GM06990 (cell line): Measurements from ENCODE around the gene METRN.

Source experiments
- DNase-seq: peaks from one replicate; pipeline ENCODE4 v3.0.0-alpha.2; 2011; ENCODE audit not compliant: insufficient read length; ENCODE audit errors: extremely low read depth
- H3K27me3 ChIP-seq: replicated peaks from 2 replicates; pipeline ENCODE4 v1.6.0; 2011; ENCODE audit warnings: low read length; ENCODE audit not compliant: control insufficient read depth, insufficient read depth
- H3K36me3 ChIP-seq: 2 replicates; pipeline ENCODE4 v1.5.1; 2011; ENCODE audit warnings: low read length; ENCODE audit not compliant: control insufficient read depth, insufficient read depth
- H3K4me3 ChIP-seq: replicated peaks from 2 replicates; pipeline ENCODE4 v1.5.1; 2011; ENCODE audit warnings: low read depth, mild to moderate bottlenecking, control low read depth, low read length
- CTCF ChIP-seq: IDR thresholded peaks from 2 replicates; pipeline ENCODE4 v1.5.1; 2011; ENCODE audit warnings: low read length, control low read depth, mild to moderate bottlenecking, inconsistent platforms; ENCODE audit not compliant: insufficient read depth, poor library complexity, severe bottlenecking

The METRN gene

GRCh38 chr16:730666-731509, 16.0 kb downstream of the METRN start:
- H3K27me3 ChIP-seq, result no peaks in the 10 kb centered on the region
- TF ChIP-seq CTCF, result no peak
- peaks cover 23% of the 10 kb centered on the region for H3K36me3 ChIP-seq
- H3K4me3 ChIP-seq, result no peak overlapping the region
- peak; percentile 10 for DNase-seq

- peaks cover 26% of the 10 kb centered on the region for H3K36me3 ChIP-seq
Observed at GRCh38 chr16:732332-732731, 17.4 kb downstream of the METRN start.

GRCh38 chr16:732936-733335, 18.0 kb downstream of the METRN start:
- Histone ChIP-seq H3K27me3 (no peaks in the 10 kb centered on the region), H3K36me3 (peaks cover 26% of the 10 kb centered on the region), H3K4me3 (no peak overlapping the region)
- TF ChIP-seq CTCF, result no peak
- DNase-seq, result peak; percentile 15

More at GRCh38 chr16:732332-732731, 17.4 kb downstream of the METRN start:
- no peak overlapping the region for H3K4me3 ChIP-seq
- no peaks in the 10 kb centered on the region for H3K27me3 ChIP-seq
- no peak for TF ChIP-seq CTCF
- no peak for DNase-seq

GRCh38 chr16:733382-734207, 18.7 kb downstream of the METRN start:
- H3K36me3 ChIP-seq, result peaks cover 26% of the 10 kb centered on the region
- peak; percentile 58 for TF ChIP-seq CTCF
- H3K4me3 ChIP-seq, result no peak overlapping the region
- H3K27me3 ChIP-seq, result no peaks in the 10 kb centered on the region
- peak; percentile 26 for DNase-seq

- DNase-seq, result peak; percentile 13
- Histone ChIP-seq H3K27me3 (no peaks in the 10 kb centered on the region), H3K4me3 (no peak overlapping the region), H3K36me3 (peaks cover 26% of the 10 kb centered on the region)
- TF ChIP-seq CTCF, result no peak
Observed at GRCh38 chr16:734208-734980, 19.5 kb downstream of the METRN start.
